ENCODE results near the gene CCDC63.

The CCDC63 gene

DNA sequence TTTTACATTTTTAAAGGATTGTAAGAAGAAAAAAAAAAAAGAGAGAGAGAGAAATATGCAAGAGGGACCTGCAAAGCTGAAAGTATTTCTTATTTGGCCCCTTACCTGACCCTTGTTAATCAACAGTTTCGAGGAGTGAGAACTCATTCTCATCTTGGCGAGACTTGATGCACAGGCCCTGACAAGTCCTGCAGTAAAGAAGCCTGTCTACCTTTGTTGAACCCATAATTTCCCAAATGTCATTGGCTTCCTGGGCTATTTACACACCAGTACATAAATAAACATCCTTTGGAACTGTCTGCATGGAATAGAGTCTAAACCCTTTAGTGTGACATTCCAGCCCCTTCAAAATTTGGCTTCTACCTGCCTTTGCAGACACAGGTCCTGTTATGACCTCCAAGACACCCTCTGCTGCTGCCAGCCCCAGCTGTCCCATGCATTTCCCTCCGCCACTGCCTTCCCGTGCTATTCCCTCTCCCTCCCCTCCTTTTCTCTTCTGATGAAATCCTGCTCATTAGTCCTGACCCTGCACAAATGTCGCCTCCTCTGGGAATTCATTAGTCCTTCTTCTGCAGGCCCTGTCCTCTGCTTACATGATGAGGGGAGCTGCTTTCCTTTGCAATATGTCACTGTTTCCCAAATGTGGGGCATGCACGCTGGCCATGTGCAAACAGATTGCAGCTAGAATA lies 38.5 kb downstream of the CCDC63 start:
- no peak for DNase-seq (ENCODE audit: low spot score)

DNA sequence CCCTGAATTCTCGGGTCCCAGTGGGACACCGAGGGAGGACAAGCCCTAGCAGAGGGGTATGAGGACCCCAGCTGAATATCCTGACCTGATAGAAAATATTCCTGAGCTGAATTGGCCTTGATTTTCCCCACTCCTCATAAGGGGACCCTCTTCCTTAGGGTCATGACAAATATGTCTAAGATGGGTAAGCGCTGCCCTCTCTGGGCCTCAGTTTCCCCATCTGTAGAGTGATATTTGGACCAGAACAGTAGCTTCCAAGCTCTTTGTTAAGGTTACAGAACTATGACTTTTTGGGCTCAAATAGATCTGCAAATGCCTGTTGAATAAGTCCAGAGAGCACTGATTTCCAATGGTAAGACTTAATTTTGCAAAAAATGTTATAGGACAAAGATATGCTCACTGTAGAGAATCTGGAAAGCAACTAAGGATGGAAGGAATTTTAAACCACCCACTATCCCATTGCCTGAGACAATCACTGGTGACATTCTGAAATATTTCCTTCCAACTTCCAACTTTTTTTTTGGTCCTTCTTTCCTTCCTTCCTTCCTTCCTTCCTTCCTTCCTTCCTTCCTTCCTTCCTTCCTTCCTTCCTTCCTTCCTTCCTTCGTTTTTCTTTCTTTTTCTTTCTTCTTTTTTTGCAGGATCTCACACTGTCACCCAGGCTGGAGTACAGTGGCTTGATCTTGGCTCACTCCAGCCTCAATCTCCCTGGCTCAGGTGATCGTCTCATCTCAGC lies 41.6 kb downstream of the CCDC63 start:
- DNase-seq (ENCODE audit: low spot score) = no peak

DNA sequence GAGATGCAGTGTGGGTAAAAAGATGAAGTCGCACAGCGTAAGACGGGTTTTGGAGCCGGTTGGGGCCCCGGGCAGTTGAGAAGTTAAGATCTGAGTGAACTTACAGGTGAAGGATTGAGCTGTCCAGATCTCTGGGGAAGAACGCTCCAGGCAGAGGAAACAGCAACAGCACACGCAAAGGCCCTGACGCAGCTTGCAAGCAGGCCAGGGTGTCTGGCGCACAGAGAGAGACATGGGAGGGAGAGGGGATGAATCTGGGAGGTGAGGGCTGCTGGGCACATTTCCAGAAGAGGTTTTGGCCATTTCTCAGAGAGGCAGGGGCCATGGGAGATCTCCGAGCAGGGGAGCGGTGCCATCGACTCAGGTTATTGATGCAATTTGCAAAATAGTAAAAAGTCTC lies 42.6 kb downstream of the CCDC63 start:
- DNase-seq (ENCODE audit: low spot score) = no peak

DNA sequence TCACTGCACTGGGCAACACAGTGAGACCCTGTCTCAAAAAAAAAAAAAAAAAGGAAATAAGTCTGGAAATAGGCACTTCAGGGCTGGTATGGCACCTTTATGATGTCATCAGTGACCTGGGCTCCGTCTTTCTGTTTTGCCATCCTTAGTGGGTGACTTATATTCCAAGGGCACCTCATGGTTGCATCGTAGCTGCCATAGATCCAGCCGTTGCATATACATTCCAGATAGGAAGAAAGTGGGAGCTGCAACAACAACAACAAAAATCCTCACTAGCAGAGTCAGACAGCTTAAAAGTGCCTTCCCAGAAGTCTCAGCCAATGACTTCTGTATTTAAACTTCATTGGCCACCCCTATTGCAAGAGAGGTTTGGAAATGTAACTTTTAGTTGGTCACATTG lies 47.2 kb downstream of the CCDC63 start:
- DNase-seq (ENCODE audit: low spot score) = no peak

DNA sequence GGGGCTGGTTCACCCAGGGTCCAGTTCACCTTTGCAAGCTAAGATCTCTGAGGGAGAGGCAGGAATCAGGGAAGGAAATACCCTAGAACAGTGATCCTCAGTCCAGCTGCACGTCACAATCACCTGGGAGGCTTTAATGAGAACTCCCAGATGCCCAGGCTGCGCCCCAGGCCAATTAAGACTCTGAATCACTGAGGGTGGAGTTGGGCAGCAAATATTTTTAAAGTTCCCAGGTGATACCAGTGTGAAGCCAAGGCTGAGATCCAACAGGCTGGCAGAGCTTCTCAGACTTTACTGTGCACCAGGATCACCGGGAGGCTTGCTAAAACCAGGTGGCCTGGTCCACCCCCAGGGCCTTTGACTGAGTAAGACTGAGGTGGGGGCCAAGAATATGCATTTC lies 49.8 kb downstream of the CCDC63 start:
- no peak for DNase-seq (ENCODE audit: low spot score)

DNA sequence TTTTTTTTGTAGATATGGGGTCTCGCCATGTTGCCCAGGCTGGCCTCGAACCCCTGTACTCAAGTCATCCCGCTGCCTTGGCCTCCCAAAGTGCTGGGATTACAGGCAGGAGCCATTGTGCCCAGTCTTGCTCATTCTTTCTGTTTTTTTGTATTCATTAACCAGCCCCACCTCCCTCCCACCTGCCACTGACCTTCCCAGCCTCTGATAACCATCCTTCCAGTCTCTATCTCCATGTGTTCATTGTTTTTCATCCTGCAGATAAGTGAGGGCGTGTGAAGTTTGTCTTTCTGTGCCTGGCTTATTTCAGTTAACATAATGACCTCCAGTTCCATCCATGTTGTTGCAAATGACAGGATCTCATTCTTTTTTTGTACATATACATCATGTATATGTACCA lies 54.6 kb downstream of the CCDC63 start:
- no peak for DNase-seq (ENCODE audit: low spot score)

DNA sequence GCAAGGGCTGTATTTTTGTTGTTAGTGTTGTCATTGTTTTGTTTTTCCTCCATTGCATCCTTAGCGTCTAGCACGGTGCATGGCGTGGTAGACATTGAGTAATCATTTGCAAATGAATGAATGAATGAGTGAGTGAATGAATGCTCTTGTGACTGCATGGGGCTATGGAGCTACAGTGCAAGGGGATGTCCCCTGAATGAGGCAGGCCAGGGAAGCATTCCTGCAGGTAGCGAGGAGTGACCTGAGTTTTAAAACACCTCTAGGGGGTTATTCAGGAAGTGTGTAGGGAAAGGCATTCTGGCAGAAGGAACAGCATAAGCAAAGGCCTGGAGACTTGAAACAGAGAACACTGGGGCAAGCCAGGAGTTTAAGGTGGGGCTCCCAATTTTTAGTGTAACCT lies 56.7 kb downstream of the CCDC63 start:
- DNase-seq (ENCODE audit: low spot score) = no peak

DNA sequence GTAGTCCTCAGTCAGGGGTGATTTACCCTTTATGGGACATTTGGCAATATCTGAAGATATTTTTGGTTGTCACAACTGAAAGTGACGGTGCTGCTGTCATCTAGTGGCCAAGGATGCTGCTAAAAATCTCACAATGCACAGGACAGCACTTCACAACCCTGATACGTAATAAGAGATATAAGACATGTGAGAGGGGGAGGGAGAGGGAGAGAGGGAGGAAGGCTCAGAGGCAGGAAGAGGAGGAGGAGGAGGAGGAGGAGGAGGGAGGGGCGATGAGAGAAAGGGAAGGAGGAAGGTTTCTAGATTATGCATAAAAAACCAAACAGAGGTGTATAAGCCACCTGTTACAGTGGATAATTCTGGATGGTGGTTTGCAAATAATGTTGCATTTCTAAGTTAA lies 59.3 kb downstream of the CCDC63 start:
- no peak for DNase-seq (ENCODE audit: low spot score)

DNA sequence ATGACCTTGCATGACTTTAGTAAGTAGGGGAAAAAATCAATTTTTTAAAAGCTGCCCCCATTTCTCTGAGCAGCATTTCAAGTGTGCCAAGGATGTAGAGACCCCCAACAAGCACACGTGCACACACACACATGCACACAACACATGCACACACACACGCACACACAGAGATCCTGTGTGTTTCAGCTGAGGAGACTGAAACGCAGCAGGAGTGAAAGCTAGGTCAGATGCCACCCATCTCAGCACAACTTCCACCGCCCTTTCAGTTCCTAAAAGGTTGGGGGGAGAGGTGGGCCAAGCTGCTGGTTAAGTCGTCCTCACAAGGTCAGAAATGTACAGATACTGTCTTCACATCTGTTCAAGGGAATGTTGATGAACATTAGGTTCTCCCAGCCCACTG lies 59.7 kb downstream of the CCDC63 start:
- DNase-seq (ENCODE audit: low spot score) = no peak

DNA sequence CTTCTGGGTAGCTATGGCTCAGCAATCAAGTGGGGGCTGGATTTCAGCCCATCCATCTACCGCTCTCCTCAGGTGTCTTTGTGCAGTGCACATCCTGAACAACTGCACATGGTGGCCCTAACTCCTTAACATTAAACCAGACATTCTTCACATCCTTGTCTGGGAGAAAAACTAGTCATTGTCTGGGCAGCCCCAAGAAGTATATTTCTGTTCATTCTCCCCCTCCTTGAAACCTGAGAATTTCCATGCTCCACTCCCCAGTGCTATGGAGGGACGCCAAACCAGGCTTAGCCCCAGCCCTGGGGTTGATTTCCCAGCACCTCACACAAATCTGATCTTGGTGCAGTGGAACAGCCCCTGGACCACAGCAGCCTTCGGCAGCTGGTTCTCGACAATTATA lies 60.2 kb downstream of the CCDC63 start:
- no peak for DNase-seq (ENCODE audit: low spot score)

DNA sequence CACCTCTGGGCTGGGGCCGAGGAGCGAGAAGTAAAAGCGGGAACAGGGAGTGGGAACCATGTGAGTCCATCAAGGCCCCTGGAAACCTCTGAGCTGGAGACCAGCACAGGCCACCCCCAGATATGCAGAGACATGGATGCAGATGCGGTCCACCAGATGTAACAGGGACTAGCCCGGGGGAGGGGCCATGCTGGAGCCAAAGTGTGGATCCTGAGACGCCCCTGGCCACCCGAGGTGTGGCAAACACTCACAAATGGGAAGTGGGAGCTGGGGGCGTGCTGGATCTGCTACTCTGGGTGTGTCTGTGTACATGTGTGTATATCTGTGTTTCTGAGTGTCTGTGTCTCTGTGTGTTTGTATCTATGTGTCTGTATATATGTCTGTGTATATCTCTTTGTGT lies 60.8 kb downstream of the CCDC63 start:
- no peak for DNase-seq (ENCODE audit: low spot score)

DNA sequence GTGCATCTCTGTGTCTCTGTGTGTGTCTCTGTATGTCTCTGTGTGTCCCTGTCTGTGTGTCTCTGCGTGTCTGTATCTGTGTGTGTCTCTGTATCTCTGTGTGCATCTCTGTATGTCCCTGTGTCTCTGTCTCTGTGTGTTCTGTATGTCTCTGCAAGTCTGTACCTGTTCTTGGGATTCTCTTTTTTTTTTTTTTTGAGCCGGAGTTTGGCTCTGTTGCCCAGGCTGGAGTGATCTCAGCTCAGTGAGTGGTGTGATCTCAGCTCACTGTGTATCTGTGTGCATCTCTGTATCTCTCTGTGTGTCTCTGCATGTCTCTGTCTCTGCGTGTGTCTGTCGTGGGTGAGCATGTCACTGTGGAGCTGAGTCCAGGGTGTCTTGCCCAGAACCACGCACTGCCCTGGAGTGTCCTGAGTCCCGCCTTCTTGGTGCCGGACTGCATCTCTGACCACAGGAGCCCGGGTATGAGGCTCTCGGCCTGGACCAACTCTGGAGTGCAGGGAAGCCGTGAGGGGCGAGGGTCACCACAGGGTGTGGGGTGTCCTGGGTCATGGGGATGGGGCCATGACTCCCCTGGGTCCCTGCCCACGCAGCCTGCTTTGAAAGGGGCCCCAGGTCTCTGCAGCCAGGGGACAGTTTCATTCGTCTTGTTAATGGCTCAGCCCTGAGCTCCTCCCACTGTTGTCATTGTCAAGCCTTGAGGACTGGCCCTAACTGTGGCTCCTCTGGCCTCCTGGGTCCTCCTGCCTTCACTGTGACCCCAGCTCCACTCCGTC lies 61.8 kb downstream of the CCDC63 start:
- DNase-seq (ENCODE audit: low spot score) = no peak

DNA sequence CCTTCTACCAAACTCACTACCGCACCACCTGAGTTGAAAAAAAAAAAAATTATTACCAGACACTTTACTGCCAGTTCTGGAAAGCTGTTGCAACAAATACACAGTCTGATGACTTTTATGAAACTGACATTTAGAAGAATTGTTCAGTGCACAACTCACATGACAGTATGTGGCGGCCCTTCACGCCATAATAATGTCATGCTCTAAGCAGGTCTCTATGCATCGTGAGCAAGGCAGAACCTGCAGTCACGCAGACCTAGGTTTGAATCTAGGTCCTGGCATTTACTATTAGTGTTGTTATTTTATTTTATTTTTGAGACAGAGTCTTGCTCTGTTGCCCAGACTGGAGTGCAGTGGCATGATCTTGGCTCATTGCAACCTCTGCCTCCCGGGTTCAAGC lies 65.5 kb downstream of the CCDC63 start:
- no peak for DNase-seq (ENCODE audit: low spot score)

DNA sequence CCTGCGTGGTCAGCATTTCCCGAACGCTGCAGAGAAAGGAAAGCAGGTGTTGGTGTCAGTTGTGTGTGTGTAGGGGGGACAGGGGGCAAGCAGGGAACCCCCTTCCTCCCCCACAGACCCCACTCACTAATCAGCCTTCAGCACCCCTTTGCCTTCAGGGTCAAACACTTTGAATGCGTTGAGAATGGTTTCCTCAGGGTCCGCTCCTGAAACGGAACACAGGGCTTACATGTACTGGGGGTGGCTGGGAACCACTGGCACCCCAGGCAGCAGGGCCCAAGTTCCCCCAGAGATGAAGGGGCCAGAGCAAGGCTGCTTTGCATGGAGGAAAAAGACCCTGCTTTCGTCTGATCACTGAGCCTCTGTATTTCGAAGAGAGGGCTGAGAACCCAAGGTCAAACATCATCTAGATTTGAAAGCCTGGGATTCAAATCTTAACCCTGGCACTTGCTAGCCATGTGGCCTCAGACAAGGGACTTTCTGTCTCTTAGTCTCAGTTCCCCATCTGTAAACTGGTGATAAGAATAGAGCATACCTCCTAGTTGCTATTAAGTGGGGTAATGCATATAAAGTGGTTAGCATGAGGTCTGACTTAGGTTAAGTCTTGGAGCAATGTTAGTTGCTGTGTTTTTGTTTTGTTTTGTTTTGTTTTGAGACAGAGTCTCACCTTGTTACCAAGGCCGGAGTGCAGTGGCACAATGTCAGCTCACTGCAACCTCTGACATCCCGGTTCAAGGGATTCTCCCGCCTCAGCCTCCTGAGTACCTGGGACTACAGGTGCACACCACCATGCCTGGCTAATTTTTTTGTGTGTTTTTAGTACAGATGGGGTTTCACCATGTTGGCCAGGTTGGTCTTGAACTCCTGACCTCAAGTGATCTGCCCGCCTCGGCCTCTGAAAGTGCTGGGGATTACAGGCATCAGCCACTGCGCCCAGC lies 66.6 kb downstream of the CCDC63 start:
- DNase-seq (ENCODE audit: low spot score) = no peak

DNA sequence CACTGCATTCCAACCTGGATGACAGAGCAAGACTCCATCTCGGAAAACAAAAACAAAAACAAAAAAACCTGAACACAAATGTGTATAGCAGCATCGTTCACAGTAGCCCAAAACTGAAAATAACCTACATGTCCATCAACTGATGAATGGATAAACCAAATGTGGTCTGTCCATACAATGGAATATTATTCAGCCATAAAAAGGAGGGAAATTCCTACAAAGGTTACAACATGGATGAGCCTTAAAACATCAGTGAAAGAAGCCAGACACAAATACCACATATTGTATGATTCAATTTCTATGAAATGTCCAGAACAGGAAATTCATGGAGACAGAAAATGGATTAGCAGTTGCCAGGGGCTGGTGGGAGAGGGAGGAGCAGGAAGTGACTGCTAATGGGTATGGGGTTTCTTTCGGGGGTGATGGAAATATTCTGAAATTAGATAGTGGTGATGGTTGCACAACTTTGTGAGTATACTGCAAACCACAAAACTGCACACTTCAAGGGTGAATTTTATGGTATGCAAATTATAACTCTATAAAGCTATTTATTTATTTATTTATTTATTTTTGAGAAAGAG lies 69.6 kb downstream of the CCDC63 start:
- no peak for DNase-seq (ENCODE audit: low spot score)

DNA sequence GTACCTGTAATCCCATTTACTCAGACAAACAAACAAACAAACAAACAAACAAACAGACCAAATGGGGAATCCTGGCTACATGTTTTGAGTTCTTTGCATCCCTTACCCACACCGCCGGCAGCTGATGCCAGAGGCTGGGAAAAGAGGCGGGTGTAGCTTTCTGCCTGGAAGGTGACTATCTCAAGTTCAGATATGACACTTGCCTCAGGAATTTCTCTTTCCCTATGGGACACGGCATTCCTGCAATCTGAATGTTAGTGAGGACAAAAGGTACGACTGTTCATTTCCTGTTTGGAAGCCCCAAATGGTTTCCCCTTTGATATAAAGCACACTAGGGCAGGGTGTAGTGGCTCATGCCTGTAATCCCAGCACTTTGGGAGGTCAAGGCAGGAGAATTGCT lies 70.7 kb downstream of the CCDC63 start:
- peak; percentile 85 for DNase-seq (ENCODE audit: low spot score)

DNA sequence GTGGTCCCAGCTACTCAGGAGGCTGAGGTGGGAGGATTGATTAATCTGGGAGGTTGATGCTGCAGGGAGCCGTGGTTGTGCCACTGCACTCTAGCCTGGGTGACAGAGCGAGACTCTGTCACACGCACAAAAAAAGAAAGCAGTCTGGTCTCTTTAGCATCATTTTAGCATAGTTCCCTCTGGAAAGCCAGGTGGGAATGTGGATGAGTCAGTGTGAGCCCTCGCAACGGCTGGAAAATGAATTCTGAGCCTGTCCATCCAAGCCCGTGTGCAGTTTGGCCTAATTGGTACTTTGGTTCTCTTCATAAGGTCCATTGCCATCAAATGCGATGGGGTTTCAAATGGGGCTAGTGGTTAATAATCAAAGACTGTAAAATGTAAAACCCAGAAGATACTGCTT lies 71.2 kb downstream of the CCDC63 start:
- DNase-seq (ENCODE audit: low spot score) = peak; percentile 35

DNA sequence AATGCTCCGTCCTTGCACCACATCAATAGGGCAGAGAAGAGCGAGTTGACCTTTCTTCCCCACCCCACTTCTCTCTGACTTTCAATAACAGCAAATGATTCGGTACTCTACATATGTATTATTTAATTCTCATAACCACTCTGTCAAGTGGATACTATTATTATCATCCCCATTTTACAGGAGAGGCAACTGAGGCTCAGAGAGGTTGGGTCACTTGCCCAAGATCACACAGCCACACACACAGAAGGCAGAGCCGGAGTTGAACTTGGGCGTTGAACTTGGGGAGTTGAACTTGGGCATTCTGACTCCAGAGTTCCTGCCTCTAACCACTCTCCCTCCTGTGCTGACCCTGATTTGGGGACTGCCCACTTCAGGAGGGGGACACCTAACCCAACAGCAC lies 72.9 kb downstream of the CCDC63 start:
- no peak for DNase-seq (ENCODE audit: low spot score)

DNA sequence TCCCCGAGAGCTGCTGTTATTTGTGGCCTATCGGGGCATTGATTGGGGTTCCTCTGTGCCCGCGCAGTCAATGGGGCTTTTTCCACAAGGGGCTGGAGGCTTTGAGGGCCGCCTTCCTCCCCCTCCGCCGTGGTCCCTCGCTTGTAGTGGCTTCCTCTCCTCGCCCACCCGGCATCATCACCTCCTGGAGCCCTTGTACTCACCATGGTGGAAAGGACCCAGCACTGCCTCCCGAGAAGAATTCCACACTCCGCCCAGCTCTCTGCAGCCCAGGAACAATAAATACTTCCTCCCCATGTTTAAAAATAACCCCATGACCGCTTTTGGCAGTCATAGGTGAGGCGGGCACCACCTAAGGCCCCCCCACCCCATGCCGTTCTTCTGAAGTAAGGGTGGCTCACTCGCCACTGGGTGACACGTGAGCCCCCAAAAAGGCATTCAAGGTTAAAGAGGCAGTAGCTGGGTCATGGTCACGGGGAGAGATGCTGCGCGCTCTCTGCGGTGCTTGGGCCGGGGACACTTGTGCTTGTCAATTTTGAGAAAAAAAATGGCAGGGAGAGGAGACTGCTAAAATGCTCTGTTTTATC lies 73.6 kb downstream of the CCDC63 start, which contains the start of gene MYL2:
TSS of gene MYL2 (minus strand) at position 256 of the 587 bp plus-strand sequence. CDS start at position 206, 50 bp downstream.
- no peak for DNase-seq (ENCODE audit: low spot score)

DNA sequence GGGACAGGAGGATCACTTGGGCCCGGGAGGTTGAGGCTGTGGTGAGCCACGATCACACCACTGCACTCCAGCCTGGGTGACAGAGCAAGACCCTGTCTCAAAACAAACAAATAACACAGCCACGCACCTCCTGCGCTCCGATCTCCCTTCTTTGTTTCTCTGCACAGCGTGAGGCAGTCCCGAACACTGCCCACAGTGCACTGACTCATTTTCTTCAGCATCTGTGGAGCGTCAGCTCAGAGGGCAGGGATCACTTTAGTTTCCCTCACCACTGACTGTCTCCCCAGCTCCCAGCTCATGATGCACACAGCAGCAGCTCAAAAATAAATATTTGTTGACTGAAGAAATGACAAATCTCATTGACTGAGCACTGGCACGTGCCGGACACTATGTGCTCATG lies 74.5 kb downstream of the CCDC63 start:
- DNase-seq (ENCODE audit: low spot score) = no peak

DNA sequence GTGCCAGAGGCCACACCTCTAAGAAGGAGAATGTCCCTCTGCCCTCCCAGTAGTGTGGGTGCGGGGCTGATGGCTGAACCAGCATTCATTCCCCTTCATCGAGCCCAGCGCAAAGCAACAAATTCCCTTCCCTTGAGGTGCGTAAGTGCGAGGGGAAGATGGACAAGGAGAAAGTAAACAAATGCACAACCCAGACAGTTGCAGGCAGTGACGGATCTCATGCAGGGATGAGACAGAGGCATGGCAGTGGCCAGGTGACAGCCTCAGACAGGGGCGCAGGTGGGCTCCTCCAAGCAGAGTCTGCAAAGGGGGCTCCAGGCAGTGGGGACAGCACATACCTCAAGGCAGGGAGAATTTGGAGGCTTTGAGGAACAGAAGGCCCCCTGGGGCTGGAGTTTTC lies 75.9 kb downstream of the CCDC63 start:
- DNase-seq (ENCODE audit: low spot score) = no peak
